Endothelial cell of umbilical vein (primary cell): ENCODE measurements around the gene GLTP. TPM values are rescaled to one million over a fixed set of nuclear protein-coding genes. Genes with fewer than 3 reads are reported as not detected.

Source experiments
- BruUV-seq: library from RNA; stranded (reverse); fragments of 400-500 nt; replicated peaks from 2 replicates; lab custom pipeline; 2021; lab: Mats Ljungman, UMichigan
- CTCF ChIA-PET: fragments of 300-600, 350-600 bp; sonication (Branson Sonifier 250); formaldehyde crosslinking; loops from one replicate; lab custom pipeline; 2021; ENCODE audit warnings: antibody characterized with exemption, inconsistent platforms; lab: Charles Lee
- POLR2A ChIA-PET: fragments of 300-600, 350-600 bp; sonication (Branson Sonifier 250); formaldehyde crosslinking; loops from one replicate; lab custom pipeline; 2021; ENCODE audit warnings: antibody characterized with exemption, inconsistent platforms; lab: Charles Lee
- DNase-seq: peaks from one replicate; pipeline ENCODE4 v3.0.0-alpha.2; 2011; ENCODE audit warnings: low read depth, low spot score
- FAIRE-seq: peaks from 2 replicates; lab custom pipeline; 2011; peaks lifted over from hg19 to GRCh38; lab: Jason Lieb, UNC
- H2AFZ ChIP-seq: 2 replicates; pipeline ENCODE4 v1.6.0; 2012; ENCODE audit warnings: low read depth, low read length, control low read depth, inconsistent platforms
- H3K27ac ChIP-seq: 2 replicates; pipeline ENCODE4 v1.5.1; 2011; ENCODE audit warnings: low read depth, mild to moderate bottlenecking, control low read depth, low read length, moderate library complexity; ENCODE audit not compliant: insufficient read depth
- H3K27me3 ChIP-seq, 2 experiments: 2 replicates each; pipeline versions ENCODE4 v1.6.0 to v1.6.1; 2011; ENCODE audit warnings: low read length in 2 of 2, mixed read lengths in 1 of 2; ENCODE audit not compliant: control insufficient read depth in 2 of 2, insufficient read depth in 2 of 2
- H3K36me3 ChIP-seq, 2 experiments: 2 replicates in 1 of 2; 3 replicates in 1 of 2; pipeline ENCODE4 v1.5.1; 2011; ENCODE audit warnings: low read length in 2 of 2, mild to moderate bottlenecking in 1 of 2, moderate library complexity in 1 of 2; ENCODE audit not compliant: control insufficient read depth in 2 of 2, insufficient read depth in 2 of 2; ENCODE audit errors: extremely low read depth in 1 of 2
- H3K4me1 ChIP-seq: 3 replicates; pipeline ENCODE4 v1.5.1; 2011; ENCODE audit warnings: mild to moderate bottlenecking, low read length; ENCODE audit not compliant: control insufficient read depth, insufficient read depth; ENCODE audit errors: extremely low read depth
- H3K4me2 ChIP-seq: 2 replicates; pipeline ENCODE4 v1.6.1; 2011; ENCODE audit warnings: low read length, control low read depth, mixed read lengths; ENCODE audit not compliant: insufficient read depth
- H3K4me3 ChIP-seq, 3 experiments: fragments of 200-600 bp in 1 of 3; sonication (generic), shearing (Covaris generic) in 1 of 3; replicated peaks in 1 of 3; 2 replicates each; pipeline ENCODE4 v1.5.1; 2011 to 2016; ENCODE audit warnings: control low read depth in 3 of 3, low read length in 3 of 3, mild to moderate bottlenecking in 2 of 3, inconsistent platforms in 1 of 3, low read depth in 1 of 3, moderate library complexity in 1 of 3; ENCODE audit not compliant: insufficient read depth in 1 of 3
- H3K79me2 ChIP-seq: 2 replicates; pipeline ENCODE4 v1.6.0; 2012; ENCODE audit warnings: low read length, inconsistent platforms; ENCODE audit not compliant: control insufficient read depth, insufficient read depth
- H3K9ac ChIP-seq: replicated peaks from 2 replicates; pipeline ENCODE3; 2011; ENCODE audit warnings: low read length, control low read depth; ENCODE audit not compliant: insufficient read depth; ENCODE audit errors: extremely low read depth
- H3K9me1 ChIP-seq: replicated peaks from 3 replicates; pipeline ENCODE4 v1.6.0; 2011; ENCODE audit warnings: mild to moderate bottlenecking, low read length; ENCODE audit not compliant: control insufficient read depth, insufficient read depth; ENCODE audit errors: extremely low read depth
- H3K9me3 ChIP-seq: replicated peaks from 2 replicates; pipeline ENCODE4 v1.5.1; 2012; ENCODE audit warnings: low read length, inconsistent platforms; ENCODE audit not compliant: control insufficient read depth, insufficient read depth
- H4K20me1 ChIP-seq: replicated peaks from 2 replicates; pipeline ENCODE3; 2011; ENCODE audit warnings: mild to moderate bottlenecking, low read length; ENCODE audit not compliant: control insufficient read depth, insufficient read depth; ENCODE audit errors: extremely low read depth
- CTCF ChIP-seq, 2 donors: IDR thresholded peaks; 1 replicate in 1 of 2; 2 replicates in 1 of 2; pipeline ENCODE4 v1.5.1; 2011; ENCODE audit warnings: low read length in 2 of 2, mild to moderate bottlenecking in 2 of 2, moderate library complexity in 2 of 2, control low read depth in 1 of 2, inconsistent platforms in 1 of 2, low read depth in 1 of 2; ENCODE audit not compliant: insufficient read depth in 1 of 2; ENCODE audit errors: extremely low read depth in 1 of 2
- EZH2 ChIP-seq: IDR thresholded peaks from 2 replicates; pipeline ENCODE4 v1.6.1; 2012; ENCODE audit warnings: borderline replicate concordance, low read depth, mild to moderate bottlenecking, moderate library complexity, low read length, inconsistent platforms; ENCODE audit not compliant: severe bottlenecking
- FOS ChIP-seq: IDR thresholded peaks from 2 replicates; pipeline ENCODE4 v1.6.1; 2011; ENCODE audit warnings: mild to moderate bottlenecking, low read length, moderate library complexity, borderline replicate concordance; ENCODE audit not compliant: insufficient read depth
- GATA2 ChIP-seq: IDR thresholded peaks from 2 replicates; pipeline ENCODE4 v1.7.0; 2011; ENCODE audit warnings: low read depth, mild to moderate bottlenecking, moderate library complexity, mixed read lengths, low read length; ENCODE audit not compliant: insufficient read length, insufficient read depth
- MAX ChIP-seq: IDR thresholded peaks from 2 replicates; pipeline ENCODE4 v1.6.1; 2011; ENCODE audit not compliant: insufficient read depth, insufficient read length
- POLR2A ChIP-seq: IDR thresholded peaks from 2 replicates; pipeline ENCODE4 v1.6.1; 2012; ENCODE audit warnings: low read depth, mild to moderate bottlenecking, control low read depth, low read length
- POLR2AphosphoS5 ChIP-seq: IDR thresholded peaks from 2 replicates; pipeline ENCODE4 v1.6.1; 2012; ENCODE audit warnings: low read depth, mild to moderate bottlenecking, control low read depth, low read length, moderate library complexity; ENCODE audit not compliant: insufficient read depth
- dilution Hi-C: fragments of 300-500 bp; cut with MboI; formaldehyde crosslinking; loops from one replicate; pipeline ENCODE4 v1.15.0; 2019; ENCODE audit warnings: low sequenced_read_pairs; ENCODE audit not compliant: extremely low pct_ligation_motif_present
- intact Hi-C: fragments of 100-400 bp; cut with micrococcal nuclease; formaldehyde crosslinking; loops from one replicate; pipeline ENCODE4 v1.10.0; 2022
- polyA plus RNA-seq, 4 experiments: library from polyadenylated mRNA; depleted of rRNA in 3 of 4; stranded (reverse) in 3 of 4; unstranded in 1 of 4; fragments of >200 nt; gene quantifications; 2 replicates each; pipeline versions ENCODE4 v1.2.1 to v1.2.3, GENCODE V29; 2011 to 2012; ENCODE audit warnings: missing spikeins in 1 of 4
- total RNA-seq: library from RNA; stranded (reverse); gene quantifications from 2 replicates; pipeline ENCODE4 v1.2.3, GENCODE V29; 2021

Gene GLTP
- total and polyA plus RNA-seq, 2 donors (not counting 3 experiments of a cell fraction or from before 2014, with no cell fraction given): 21.5 to 46.6 TPM

GRCh38 chr12:109836916-109837315 lies 43.4 kb downstream of the GLTP start:
- Histone ChIP-seq H3K9me3 (no peaks in the 10 kb centered on the region), H3K79me2 (no peaks in the 10 kb centered on the region), H4K20me1 (no peaks in the 10 kb centered on the region), H3K4me3 (no peak overlapping the region), H3K4me2 (no peak overlapping the region), H3K27me3 (no peaks in the 10 kb centered on the region), H3K9me1 (no peaks in the 10 kb centered on the region), H3K36me3 (no peaks in the 10 kb centered on the region), H3K27ac (no peak overlapping the region), H2AFZ (peak overlapping the region; percentile 22), H3K4me1 (peaks cover 27% of the 10 kb centered on the region), H3K9ac (no peak overlapping the region)
- dilution Hi-C loops: no loop called here
- CTCF ChIA-PET: interaction anchor here (2.2 to 5.8 kb wide), 2 partner anchors 9 to 31 kb away, joined by 6 to 52 read pairs; no protein-coding TSS in a partner anchor
- POLR2A ChIA-PET: no interaction called here
- no peak for DNase-seq
- no peak for TF ChIP-seq MAX
- no peak for TF ChIP-seq POLR2A
- no peak for TF ChIP-seq CTCF (IDR thresholded peaks at IDR 0.05; ENCODE audit: extremely low read depth in 1 of 2, insufficient read depth in 1 of 2, low read depth in 1 of 2, low read length in 2 of 2)
- TF ChIP-seq GATA2: no peak
- no peak for TF ChIP-seq EZH2
- no peak for FAIRE-seq
- no TSS peak for BruUV-seq
- intact Hi-C loops: no loop called here

- Histone ChIP-seq H3K9me3 (no peaks in the 10 kb centered on the region), H3K79me2 (no peaks in the 10 kb centered on the region), H3K27ac (no peak overlapping the region), H2AFZ (no peak overlapping the region), H3K9ac (no peak overlapping the region), H3K4me1 (peaks cover 27% of the 10 kb centered on the region), H3K4me2 (no peak overlapping the region), H3K36me3 (no peaks in the 10 kb centered on the region), H4K20me1 (no peaks in the 10 kb centered on the region), H3K27me3 (no peaks in the 10 kb centered on the region), H3K9me1 (no peaks in the 10 kb centered on the region), H3K4me3 (no peak overlapping the region)
- ChIA-PET CTCF (interaction anchor here (0.9 to 5.8 kb wide), 4 partner anchors 10 to 408 kb away, joined by 3 to 52 read pairs (median 4); no protein-coding TSS in a partner anchor), POLR2A (no interaction called here)
- DNase-seq: no peak
- FAIRE-seq: no peak
- no TSS peak for BruUV-seq
- intact Hi-C loops (loop anchor here (2.0 kb wide), 1 partner anchor 121 kb away; no protein-coding TSS in a partner anchor), dilution Hi-C loops (no loop called here)
- no peak for TF ChIP-seq MAX
- no peak for TF ChIP-seq FOS
- no peak for TF ChIP-seq CTCF (IDR thresholded peaks at IDR 0.05; ENCODE audit: extremely low read depth in 1 of 2, insufficient read depth in 1 of 2, low read depth in 1 of 2, low read length in 2 of 2)
- TF ChIP-seq POLR2AphosphoS5: no peak
Observed at GRCh38 chr12:109835827-109836226, 44.5 kb downstream of the GLTP start.
